Thyroid gland (tissue), 4 donors: Measurements from ENCODE around the gene EFR3B.

Source experiments
- POLR2A ChIP-seq, 2 donors: fragments of 450-650 bp; IDR thresholded peaks; one replicate each; pipeline ENCODE4 v1.6.1; 2017; ENCODE audit warnings: antibody characterized with exemption in 2 of 2, mild to moderate bottlenecking in 2 of 2, moderate library complexity in 1 of 2
- TF ChIP-seq, protein P1 (sequence below), 6 experiments: fragments of 200-600 bp in 3 of 6; fragments of 450-650 bp in 3 of 6; sonication (generic) in 3 of 6; IDR thresholded peaks; one replicate each; pipeline ENCODE4 v1.5.1; 2016 to 2019; ENCODE audit warnings: antibody characterized with exemption in 6 of 6, mild to moderate bottlenecking in 2 of 6, inconsistent platforms in 1 of 6, moderate library complexity in 1 of 6

DNA sequence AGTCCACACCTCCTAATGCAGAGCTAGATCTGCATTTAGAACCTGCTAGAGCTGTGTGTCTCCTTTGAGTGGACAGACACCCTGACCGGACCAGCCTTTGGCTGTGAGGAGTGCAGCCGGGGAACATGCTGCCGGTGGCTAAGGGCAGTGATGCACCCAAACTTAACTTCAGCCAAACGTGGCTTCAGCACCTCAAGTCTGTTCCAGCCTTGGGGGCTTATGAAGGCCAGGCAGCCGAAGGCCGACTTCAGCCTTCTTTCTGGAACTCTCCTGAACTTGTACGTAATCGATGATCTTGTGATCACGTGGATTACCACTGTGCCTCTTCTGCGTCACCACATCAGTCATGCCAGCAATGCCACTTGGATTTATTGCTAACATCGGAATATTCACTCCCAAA is 77.4 kb downstream of the EFR3B start:
- TF ChIP-seq, protein P1, sequence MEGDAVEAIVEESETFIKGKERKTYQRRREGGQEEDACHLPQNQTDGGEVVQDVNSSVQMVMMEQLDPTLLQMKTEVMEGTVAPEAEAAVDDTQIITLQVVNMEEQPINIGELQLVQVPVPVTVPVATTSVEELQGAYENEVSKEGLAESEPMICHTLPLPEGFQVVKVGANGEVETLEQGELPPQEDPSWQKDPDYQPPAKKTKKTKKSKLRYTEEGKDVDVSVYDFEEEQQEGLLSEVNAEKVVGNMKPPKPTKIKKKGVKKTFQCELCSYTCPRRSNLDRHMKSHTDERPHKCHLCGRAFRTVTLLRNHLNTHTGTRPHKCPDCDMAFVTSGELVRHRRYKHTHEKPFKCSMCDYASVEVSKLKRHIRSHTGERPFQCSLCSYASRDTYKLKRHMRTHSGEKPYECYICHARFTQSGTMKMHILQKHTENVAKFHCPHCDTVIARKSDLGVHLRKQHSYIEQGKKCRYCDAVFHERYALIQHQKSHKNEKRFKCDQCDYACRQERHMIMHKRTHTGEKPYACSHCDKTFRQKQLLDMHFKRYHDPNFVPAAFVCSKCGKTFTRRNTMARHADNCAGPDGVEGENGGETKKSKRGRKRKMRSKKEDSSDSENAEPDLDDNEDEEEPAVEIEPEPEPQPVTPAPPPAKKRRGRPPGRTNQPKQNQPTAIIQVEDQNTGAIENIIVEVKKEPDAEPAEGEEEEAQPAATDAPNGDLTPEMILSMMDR (IDR thresholded peaks at IDR 0.05) = no peak
- no peak for TF ChIP-seq POLR2A (IDR thresholded peaks at IDR 0.05)
